IMR-90 (cell line): ENCODE results near the gene NAV2. TPM values are rescaled to one million over a fixed set of nuclear protein-coding genes. Genes with fewer than 3 reads are reported as not detected.

Experiments
- ATAC-seq: fragments of 200-7000 bp; cut with Tn5 transposase; 2 replicates; pipeline ENCODE4 v1.9.1; 2020; ENCODE audit warnings: low read depth, mild to moderate bottlenecking, moderate library complexity
- BruUV-seq: library from RNA; stranded (reverse); fragments of 400-500 nt; replicated peaks from 2 replicates; lab custom pipeline; 2021; lab: Mats Ljungman, UMichigan
- CTCF ChIA-PET: fragments of 300-600 bp; formaldehyde crosslinking; extraction: SDS; loops from one replicate; lab custom pipeline; 2021; ENCODE audit warnings: antibody characterized with exemption; lab: Yijun Ruan, JAX
- POLR2A ChIA-PET: fragments of 300-600 bp; sonication (Branson Sonifier 250); formaldehyde crosslinking; loops from one replicate; lab custom pipeline; 2022; ENCODE audit warnings: antibody characterized with exemption; ENCODE audit not compliant: unreplicated experiment; lab: Charles Lee
- DNase-seq: peaks from one replicate; pipeline ENCODE4 v3.0.0; 2013
- H2AFZ ChIP-seq: replicated peaks from 2 replicates; pipeline ENCODE3; 2013; ENCODE audit warnings: low read length, mild to moderate bottlenecking; ENCODE audit not compliant: poor library complexity
- H2AK5ac ChIP-seq: 2 replicates; pipeline ENCODE4 v1.6.1; 2013; ENCODE audit warnings: low read depth, low read length, inconsistent platforms
- H2AK9ac ChIP-seq: replicated peaks from 2 replicates; pipeline ENCODE3; 2013; ENCODE audit warnings: mild to moderate bottlenecking, low read depth, low read length, moderate library complexity; ENCODE audit not compliant: poor library complexity
- H2BK120ac ChIP-seq: 2 replicates; pipeline ENCODE4 v1.6.1; 2013; ENCODE audit warnings: low read depth, low read length, inconsistent platforms
- H2BK15ac ChIP-seq: 3 replicates; pipeline ENCODE4 v1.6.1; 2013; ENCODE audit warnings: low read depth, low read length, inconsistent platforms
- H2BK20ac ChIP-seq: 2 replicates; pipeline ENCODE4 v1.6.1; 2013; ENCODE audit warnings: low read depth, mild to moderate bottlenecking, inconsistent platforms, low read length, moderate library complexity
- H2BK5ac ChIP-seq: 2 replicates; pipeline ENCODE4 v1.6.1; 2013; ENCODE audit warnings: mild to moderate bottlenecking, low read depth, low read length, inconsistent platforms; ENCODE audit not compliant: poor library complexity, severe bottlenecking
- H3K14ac ChIP-seq: replicated peaks from 2 replicates; pipeline ENCODE4 v1.6.1; 2013; ENCODE audit warnings: low read depth, low read length, inconsistent platforms
- H3K18ac ChIP-seq: 2 replicates; pipeline ENCODE4 v1.6.1; 2013; ENCODE audit warnings: low read depth, low read length, control low read depth
- H3K23ac ChIP-seq: 2 replicates; pipeline ENCODE4 v1.6.1; 2013; ENCODE audit warnings: low read depth, low read length, inconsistent platforms
- H3K27ac ChIP-seq: 2 replicates; pipeline ENCODE4 v1.5.1; 2013; ENCODE audit warnings: mild to moderate bottlenecking, control low read depth, low read length; ENCODE audit not compliant: insufficient read depth
- H3K27me3 ChIP-seq: 2 replicates; pipeline ENCODE4 v1.6.1; 2013; ENCODE audit warnings: low read length; ENCODE audit not compliant: control insufficient read depth, insufficient read depth
- H3K36me3 ChIP-seq: 2 replicates; pipeline ENCODE4 v1.6.1; 2013; ENCODE audit warnings: low read length, mixed read lengths; ENCODE audit not compliant: control insufficient read depth, insufficient read depth
- H3K4ac ChIP-seq: 2 replicates; pipeline ENCODE4 v1.6.1; 2013; ENCODE audit warnings: low read depth, low read length, inconsistent platforms
- H3K4me1 ChIP-seq: 2 replicates; pipeline ENCODE4 v1.6.1; 2013; ENCODE audit warnings: low read length, mixed read lengths; ENCODE audit not compliant: control insufficient read depth, insufficient read depth
- H3K4me2 ChIP-seq: 2 replicates; pipeline ENCODE4 v1.6.1; 2013; ENCODE audit warnings: low read depth, mild to moderate bottlenecking, control low read depth, low read length, moderate library complexity
- H3K4me3 ChIP-seq: 2 replicates; pipeline ENCODE4 v1.5.1; 2013; ENCODE audit warnings: low read depth, mild to moderate bottlenecking, control low read depth, low read length, moderate library complexity; ENCODE audit not compliant: insufficient read depth
- H3K56ac ChIP-seq: 2 replicates; pipeline ENCODE4 v1.6.1; 2013; ENCODE audit warnings: low read length, inconsistent platforms; ENCODE audit not compliant: insufficient read depth; ENCODE audit errors: extremely low read depth
- H3K79me1 ChIP-seq, 2 experiments: 2 replicates each; pipeline ENCODE4 v1.6.1; 2013; ENCODE audit warnings: low read length in 2 of 2, inconsistent platforms in 1 of 2, low read depth in 1 of 2
- H3K9ac ChIP-seq: 2 replicates; pipeline ENCODE4 v1.6.1; 2013; ENCODE audit warnings: low read depth, low read length, control low read depth
- H3K9me1 ChIP-seq: 2 replicates; pipeline ENCODE4 v1.6.1; 2013; ENCODE audit warnings: low read length, inconsistent platforms; ENCODE audit not compliant: insufficient read depth
- H3K9me3 ChIP-seq: 2 replicates; pipeline ENCODE4 v1.6.1; 2013; ENCODE audit warnings: low read length; ENCODE audit not compliant: control insufficient read depth, insufficient read depth
- H4K20me1 ChIP-seq: 2 replicates; pipeline ENCODE4 v1.6.1; 2013; ENCODE audit warnings: low read length, inconsistent platforms; ENCODE audit not compliant: insufficient read depth
- H4K5ac ChIP-seq: 2 replicates; pipeline ENCODE4 v1.6.1; 2013; ENCODE audit warnings: mild to moderate bottlenecking, low read depth, low read length, control low read depth
- H4K8ac ChIP-seq, 2 experiments: 2 replicates each; pipeline ENCODE4 v1.6.1; 2013; ENCODE audit warnings: low read depth in 2 of 2, low read length in 2 of 2, control low read depth in 1 of 2, inconsistent platforms in 1 of 2
- H4K91ac ChIP-seq: 2 replicates; pipeline ENCODE4 v1.6.1; 2013; ENCODE audit warnings: low read depth, low read length, inconsistent platforms; ENCODE audit not compliant: insufficient read depth
- BHLHE40 ChIP-seq: fragments of 150-350 bp; IDR thresholded peaks from 2 replicates; pipeline ENCODE4 v1.6.1; 2016; ENCODE audit warnings: mild to moderate bottlenecking, low read depth, low read length
- CEBPB ChIP-seq: IDR thresholded peaks from 2 replicates; pipeline ENCODE4 v1.6.1; 2012; ENCODE audit warnings: low read depth, low read length, improper control_type of control experiment
- CHD1 ChIP-seq: IDR thresholded peaks from 2 replicates; pipeline ENCODE4 v1.6.1; 2012; ENCODE audit warnings: low read depth, low read length, improper control_type of control experiment
- ELK1 ChIP-seq: fragments of 150-350 bp; IDR thresholded peaks from 2 replicates; pipeline ENCODE4 v1.6.1; 2016; ENCODE audit warnings: low read depth, mild to moderate bottlenecking, low read length, moderate library complexity, borderline replicate concordance
- FOS ChIP-seq: fragments of 150-350 bp; IDR thresholded peaks from 2 replicates; pipeline ENCODE4 v1.6.1; 2016; ENCODE audit warnings: low read depth, low read length
- MAFK ChIP-seq: IDR thresholded peaks from 2 replicates; pipeline ENCODE4 v1.6.1; 2012; ENCODE audit warnings: low read depth, low read length, improper control_type of control experiment
- MAZ ChIP-seq: IDR thresholded peaks from 2 replicates; pipeline ENCODE4 v1.6.1; 2012; ENCODE audit warnings: low read depth, mild to moderate bottlenecking, low read length, improper control_type of control experiment, moderate library complexity, borderline replicate concordance
- RAD21 ChIP-seq: IDR thresholded peaks from 2 replicates; pipeline ENCODE4 v1.6.1; 2012; ENCODE audit warnings: low read length, improper control_type of control experiment
- RFX5 ChIP-seq: IDR thresholded peaks from 2 replicates; pipeline ENCODE4 v1.8.0; 2012; ENCODE audit warnings: low read depth, mild to moderate bottlenecking, low read length, moderate library complexity
- SMC3 ChIP-seq: fragments of 150-350 bp; IDR thresholded peaks from 2 replicates; pipeline ENCODE4 v1.6.1; 2016; ENCODE audit warnings: low read depth, mild to moderate bottlenecking, antibody characterized with exemption, low read length, moderate library complexity
- WGBS, 2 experiments: methylation state at CpG; one replicate each; pipeline versions ENCODE4 v1.1.5 to v1.1.7; 2013; ENCODE audit warnings: missing lambda C conversion rate in 2 of 2; ENCODE audit not compliant: insufficient read length in 1 of 2; ENCODE audit errors: extremely low coverage in 2 of 2; 5-methylcytosine and 5-hydroxymethylcytosine counted together
- dilution Hi-C: fragments of 300-500 bp; cut with HindIII; formaldehyde crosslinking; loops from one replicate; pipeline ENCODE4 v1.14.3; 2018; ENCODE audit warnings: low sequenced_read_pairs; ENCODE audit not compliant: unreplicated experiment
- in situ Hi-C: fragments of 300-500 bp; cut with MboI; formaldehyde crosslinking; loops from 3 replicates; pipeline ENCODE4 v1.14.3; 2019; ENCODE audit warnings: low sequenced_read_pairs, inconsistent platforms, mixed read lengths
- intact Hi-C: fragments of 100-400 bp; cut with micrococcal nuclease; formaldehyde crosslinking; loops from 2 replicates; pipeline ENCODE4 v1.10.0; 2022
- polyA plus RNA-seq, 3 experiments: library from polyadenylated mRNA; depleted of rRNA; stranded (reverse); fragments of >200 nt; gene quantifications; 2 replicates each; pipeline ENCODE4 v1.2.3, GENCODE V29; 2012; ENCODE audit warnings: low replicate concordance in 1 of 3
- total RNA-seq: library from RNA; depleted of rRNA; stranded (reverse); fragments of >200 nt; gene quantifications from 2 replicates; pipeline ENCODE4 v1.2.3, GENCODE V29; 2012

NAV2 gene
- total and polyA plus RNA-seq, 2 of the 4 experiments (the other 2 are of a cell fraction) = 4.5 to 12.6 TPM

- Histone ChIP-seq H3K9me1 (peaks cover 9% of the 10 kb centered on the region; the same call in 1 of the 2 replicates), H3K27ac (no peak overlapping the region), H3K4me2 (no peak overlapping the region), H3K4me3 (no peak overlapping the region), H4K8ac (no peak overlapping the region), H4K20me1 (peaks cover 57% of the 10 kb centered on the region), H2BK15ac (no peak overlapping the region), H3K14ac (0 out of 2 replicates have a peak overlapping the region, but pooled peaks have one; percentile 19), H4K5ac (no peak overlapping the region), H3K36me3 (no peaks in the 10 kb centered on the region), H4K91ac (no peak overlapping the region), H3K4ac (no peak overlapping the region), H2BK20ac (no peak overlapping the region), H2AK9ac (no peak overlapping the region), H3K9me3 (no peaks in the 10 kb centered on the region), H2AK5ac (no peak overlapping the region), H3K23ac (no peak overlapping the region), H2BK120ac (no peak overlapping the region), H3K79me1 (peaks cover 55 to 63% of the 10 kb centered on the region in 2 experiments), H3K27me3 (no peaks in the 10 kb centered on the region), H2BK5ac (no peak overlapping the region), H3K4me1 (peaks cover 2% of the 10 kb centered on the region; the same call in 1 of the 2 replicates), H3K9ac (no peak overlapping the region), H3K56ac (no peak overlapping the region), H3K18ac (no peak overlapping the region), H2AFZ (no peak overlapping the region)
- ChIA-PET POLR2A (no interaction called here), CTCF (no interaction called here)
- dilution Hi-C loops (no loop called here), in situ Hi-C loops (no loop called here), intact Hi-C loops (no loop called here)
- no TSS peak for BruUV-seq
- TF ChIP-seq CEBPB (no peak), MAFK (no peak), RAD21 (no peak), SMC3 (no peak), CHD1 (no peak), MAZ (no peak), ELK1 (no peak), RFX5 (no peak), BHLHE40 (no peak), FOS (no peak)
- no CpG with 5 or more reads among the region's 1 CpG for WGBS, 2 experiments
- ATAC-seq (peak; percentile 64), DNase-seq (peak; percentile 29)
These were observed 107.5 kb downstream of the NAV2 start for GRCh38 chr11:19820100-19820499.
